ENCODE measurements around the gene KIAA1671. TPM values are rescaled to one million over a fixed set of nuclear protein-coding genes. Genes with fewer than 3 reads are reported as not detected.

The KIAA1671 gene
- total RNA-seq, 4 donors from 2014 or later, result 7.6 to 26.1 (median 16.7) TPM

DNA sequence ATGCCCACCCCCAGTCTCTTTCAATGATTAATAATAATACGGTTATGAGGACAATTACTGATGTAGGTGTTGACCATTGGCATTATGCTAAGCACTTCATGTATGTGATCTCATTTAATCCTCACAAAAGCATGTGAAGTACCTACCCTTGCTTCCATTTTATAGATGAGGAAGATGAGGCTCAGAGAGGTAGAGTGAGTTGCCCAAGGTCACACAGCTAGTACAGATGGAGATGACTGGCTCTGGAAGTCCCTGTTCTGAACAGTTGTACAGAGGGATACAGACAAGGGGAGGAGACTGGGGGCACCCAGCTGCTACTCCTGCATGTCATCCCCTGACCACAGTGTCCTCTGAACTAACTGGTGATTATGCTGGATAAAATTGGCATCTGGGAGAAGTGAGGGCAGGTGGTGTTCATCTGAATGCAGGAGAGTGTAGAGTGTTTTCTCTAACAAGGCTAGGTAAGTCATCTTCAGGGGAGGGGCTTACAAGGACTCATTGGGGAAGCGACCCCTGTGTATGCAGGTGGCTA lies 43.2 kb downstream of the KIAA1671 start:
- Histone ChIP-seq H3K36me3 (no peaks in the 10 kb centered on the region), H3K27ac (no peak overlapping the region), H3K4me1 (no peaks in the 10 kb centered on the region), H3K9me3 (no peaks in the 10 kb centered on the region), H3K27me3 (no peaks in the 10 kb centered on the region), H3K4me3 (no peak overlapping the region)
- intact Hi-C loops (cut with DNase I; ENCODE audit: low total_unique reads), result no loop called here
- TF ChIP-seq, protein P1, sequence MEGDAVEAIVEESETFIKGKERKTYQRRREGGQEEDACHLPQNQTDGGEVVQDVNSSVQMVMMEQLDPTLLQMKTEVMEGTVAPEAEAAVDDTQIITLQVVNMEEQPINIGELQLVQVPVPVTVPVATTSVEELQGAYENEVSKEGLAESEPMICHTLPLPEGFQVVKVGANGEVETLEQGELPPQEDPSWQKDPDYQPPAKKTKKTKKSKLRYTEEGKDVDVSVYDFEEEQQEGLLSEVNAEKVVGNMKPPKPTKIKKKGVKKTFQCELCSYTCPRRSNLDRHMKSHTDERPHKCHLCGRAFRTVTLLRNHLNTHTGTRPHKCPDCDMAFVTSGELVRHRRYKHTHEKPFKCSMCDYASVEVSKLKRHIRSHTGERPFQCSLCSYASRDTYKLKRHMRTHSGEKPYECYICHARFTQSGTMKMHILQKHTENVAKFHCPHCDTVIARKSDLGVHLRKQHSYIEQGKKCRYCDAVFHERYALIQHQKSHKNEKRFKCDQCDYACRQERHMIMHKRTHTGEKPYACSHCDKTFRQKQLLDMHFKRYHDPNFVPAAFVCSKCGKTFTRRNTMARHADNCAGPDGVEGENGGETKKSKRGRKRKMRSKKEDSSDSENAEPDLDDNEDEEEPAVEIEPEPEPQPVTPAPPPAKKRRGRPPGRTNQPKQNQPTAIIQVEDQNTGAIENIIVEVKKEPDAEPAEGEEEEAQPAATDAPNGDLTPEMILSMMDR (IDR thresholded peaks at IDR 0.05), result no peak
- TF ChIP-seq POLR2A (IDR thresholded peaks at IDR 0.05), result no peak
- no peak for DNase-seq

DNA sequence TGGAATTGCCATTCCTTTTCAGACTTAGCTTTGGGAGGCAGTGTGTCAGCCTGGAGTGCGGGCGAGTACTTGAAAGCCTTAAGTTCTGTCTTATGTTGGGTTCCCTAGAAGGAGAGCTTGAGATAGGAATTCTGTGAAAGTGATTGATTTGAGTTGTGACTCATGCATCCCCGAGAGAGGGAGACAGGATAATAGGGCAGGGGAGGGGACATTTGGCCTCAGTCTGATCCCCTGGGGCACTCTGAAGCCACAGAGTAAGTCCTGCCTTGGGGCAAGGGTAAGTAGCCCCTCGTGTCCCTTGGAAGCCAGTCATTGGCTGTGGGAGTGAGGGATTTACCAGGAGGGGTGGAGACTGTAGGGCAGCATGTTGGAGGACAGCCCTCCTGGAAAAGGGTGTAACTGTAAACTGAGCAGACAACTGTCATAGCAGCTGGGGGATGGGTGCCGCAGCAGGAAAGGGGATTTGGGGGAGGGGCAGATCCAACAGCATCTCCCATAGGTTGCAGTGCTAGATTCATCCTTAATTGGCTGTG lies 44.0 kb downstream of the KIAA1671 start:
- Histone ChIP-seq H3K4me1 (no peaks in the 10 kb centered on the region), H3K27ac (peak overlapping the region in 1 of 2 donors; percentile 21), H3K36me3 (no peaks in the 10 kb centered on the region), H3K9me3 (no peaks in the 10 kb centered on the region), H3K27me3 (no peaks in the 10 kb centered on the region), H3K4me3 (no peak overlapping the region)
- intact Hi-C loops (cut with DNase I; ENCODE audit: low total_unique reads), result no loop called here
- DNase-seq, result no peak
- TF ChIP-seq POLR2A (IDR thresholded peaks at IDR 0.05), result no peak
- TF ChIP-seq, protein P1 (IDR thresholded peaks at IDR 0.05), result no peak

DNA sequence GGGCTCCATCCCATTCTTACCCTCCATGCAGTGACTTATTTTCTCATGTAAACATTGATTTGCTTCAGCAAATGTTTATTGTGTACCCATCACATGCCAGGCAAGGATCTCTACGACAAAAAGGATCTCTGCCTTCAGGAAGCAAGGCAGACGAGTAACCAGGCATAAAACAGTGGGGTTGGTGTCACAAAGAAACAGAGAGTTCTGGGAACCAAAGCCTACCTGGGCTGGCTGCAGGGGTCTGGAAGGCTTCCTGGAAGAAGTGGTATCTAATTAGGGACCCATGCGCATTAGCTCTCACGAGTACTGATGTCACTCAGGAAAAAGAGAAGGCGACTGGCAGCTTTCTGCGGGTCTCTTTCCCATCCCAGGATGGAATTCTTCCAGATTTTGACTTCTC lies 44.5 kb downstream of the KIAA1671 start:
- Histone ChIP-seq H3K9me3 (no peaks in the 10 kb centered on the region), H3K36me3 (no peaks in the 10 kb centered on the region), H3K27me3 (no peaks in the 10 kb centered on the region), H3K4me3 (no peak overlapping the region), H3K4me1 (no peaks in the 10 kb centered on the region), H3K27ac (no peak overlapping the region)
- intact Hi-C loops (cut with DNase I; ENCODE audit: low total_unique reads), result no loop called here
- DNase-seq, result no peak
- TF ChIP-seq, protein P1 (IDR thresholded peaks at IDR 0.05), result no peak
- TF ChIP-seq POLR2A (IDR thresholded peaks at IDR 0.05), result no peak

DNA sequence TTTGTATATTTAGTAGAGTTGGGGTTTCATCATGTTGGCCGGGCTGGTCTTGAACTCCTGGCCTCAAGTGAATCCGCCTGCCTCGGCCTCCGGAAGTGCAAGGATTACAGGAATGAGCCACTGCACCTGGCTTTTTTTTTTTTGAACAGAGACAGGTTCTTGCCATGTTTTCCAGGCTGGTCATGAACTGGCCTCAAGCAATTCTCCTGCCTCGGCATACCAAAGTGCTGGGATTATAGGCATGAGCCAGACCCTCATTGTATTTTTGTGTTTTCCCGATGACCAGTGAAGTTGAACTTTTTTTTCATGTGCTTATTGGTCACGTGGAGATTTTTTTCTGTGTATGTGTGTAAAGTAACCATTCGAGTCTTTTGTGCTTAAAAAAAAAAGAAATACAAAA lies 48.2 kb downstream of the KIAA1671 start:
- intact Hi-C loops (cut with DNase I; ENCODE audit: low total_unique reads), result no loop called here
- H3K27me3 ChIP-seq, result no peaks in the 10 kb centered on the region
- H3K27ac ChIP-seq, result no peak overlapping the region
- no peaks in the 10 kb centered on the region for H3K9me3 ChIP-seq
- no peaks in the 10 kb centered on the region for H3K36me3 ChIP-seq
- TF ChIP-seq, protein P1 (IDR thresholded peaks at IDR 0.05), result no peak
- H3K4me3 ChIP-seq, result no peak overlapping the region
- H3K4me1 ChIP-seq, result no peaks in the 10 kb centered on the region
- DNase-seq, result no peak

DNA sequence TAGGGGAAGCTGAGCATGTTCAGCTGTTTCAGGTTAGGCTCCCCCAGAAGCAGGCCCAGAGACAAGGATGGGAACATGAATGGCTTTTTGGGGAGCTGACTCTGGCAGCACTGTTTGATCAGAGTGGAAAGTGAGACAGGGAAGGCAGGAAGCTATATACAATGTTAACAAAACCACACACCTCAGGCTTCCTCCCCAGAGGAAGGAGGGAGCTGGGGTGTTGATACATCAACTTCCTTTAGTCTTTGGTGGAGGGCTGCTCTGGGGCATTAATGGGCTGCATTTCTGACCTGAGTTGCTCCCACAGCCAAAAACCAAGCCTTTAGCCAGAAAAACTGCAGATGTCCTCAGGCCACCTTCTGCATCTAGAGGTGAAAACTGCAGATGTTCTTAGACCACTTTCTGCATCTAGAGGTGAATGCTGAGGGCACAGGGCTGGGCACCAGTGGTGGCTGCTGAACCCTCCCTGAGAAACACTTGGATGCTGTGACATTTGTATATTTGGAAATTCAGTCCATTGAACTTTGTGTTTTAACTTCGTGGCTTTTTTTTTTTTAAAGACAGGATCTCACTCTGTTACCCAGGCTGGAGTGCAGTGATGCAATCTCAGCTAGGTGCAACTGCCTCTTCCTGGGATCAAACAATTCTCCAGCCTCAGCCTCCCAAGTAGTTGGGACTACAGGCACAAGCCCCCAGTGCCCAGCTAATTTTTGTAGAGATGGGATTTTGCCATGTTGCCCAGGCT lies 49.9 kb downstream of the KIAA1671 start:
- Histone ChIP-seq H3K9me3 (no peaks in the 10 kb centered on the region), H3K4me1 (no peaks in the 10 kb centered on the region), H3K27ac (no peak overlapping the region), H3K36me3 (no peaks in the 10 kb centered on the region), H3K27me3 (no peaks in the 10 kb centered on the region), H3K4me3 (no peak overlapping the region)
- TF ChIP-seq, protein P1 (IDR thresholded peaks at IDR 0.05), result no peak
- no peak for TF ChIP-seq POLR2A (IDR thresholded peaks at IDR 0.05)
- intact Hi-C loops (cut with DNase I; ENCODE audit: low total_unique reads), result no loop called here
- DNase-seq, result no peak
